ENCODE results near the gene MACROD2. TPM values are rescaled to one million over a fixed set of nuclear protein-coding genes. Genes with fewer than 3 reads are reported as not detected.

The MACROD2 gene
- total RNA-seq, 1 donor from 2014 or later = 2.4 TPM

DNA sequence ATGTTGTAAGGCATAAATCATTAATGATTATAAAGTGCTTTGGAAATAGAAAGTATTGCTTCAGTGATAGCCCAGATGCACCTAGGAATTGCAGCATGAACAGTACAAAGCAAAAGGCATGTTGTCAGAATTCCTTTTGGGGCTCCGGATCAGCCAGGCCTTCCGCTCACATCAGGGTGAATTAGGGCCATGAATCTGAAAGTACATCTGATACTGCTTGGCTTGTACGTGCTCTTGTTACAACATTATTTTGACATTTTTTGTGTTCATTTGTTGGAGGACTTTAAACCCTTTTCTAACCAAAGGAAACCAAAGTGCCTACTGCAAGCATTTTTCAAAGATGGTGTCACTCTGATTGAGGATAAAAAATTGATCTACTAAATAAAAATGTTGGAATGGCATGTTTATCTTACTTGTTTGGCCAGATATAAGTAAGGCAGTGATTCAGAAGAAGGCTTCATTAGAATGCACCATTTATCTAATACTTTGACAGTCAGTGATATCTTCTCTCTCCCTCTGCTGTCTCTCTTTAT lies 1347.7 kb downstream of the MACROD2 start:
- no peak for FAIRE-seq

GRCh38 chr20:15345287-15345686 lies 1350.0 kb downstream of the MACROD2 start:
- no peak overlapping the region for H3K4me3 ChIP-seq (ENCODE audit: insufficient read depth, low read depth, low read length)
- H3K79me2 ChIP-seq (ENCODE audit: insufficient read depth, low read length) = no peaks in the 10 kb centered on the region
- no peaks in the 10 kb centered on the region for H3K4me1 ChIP-seq (ENCODE audit: insufficient read depth, low read length)
- no peak for TF ChIP-seq EZH2 (IDR thresholded peaks at IDR 0.05; ENCODE audit: insufficient read depth, low read length)
- TF ChIP-seq, protein P1, sequence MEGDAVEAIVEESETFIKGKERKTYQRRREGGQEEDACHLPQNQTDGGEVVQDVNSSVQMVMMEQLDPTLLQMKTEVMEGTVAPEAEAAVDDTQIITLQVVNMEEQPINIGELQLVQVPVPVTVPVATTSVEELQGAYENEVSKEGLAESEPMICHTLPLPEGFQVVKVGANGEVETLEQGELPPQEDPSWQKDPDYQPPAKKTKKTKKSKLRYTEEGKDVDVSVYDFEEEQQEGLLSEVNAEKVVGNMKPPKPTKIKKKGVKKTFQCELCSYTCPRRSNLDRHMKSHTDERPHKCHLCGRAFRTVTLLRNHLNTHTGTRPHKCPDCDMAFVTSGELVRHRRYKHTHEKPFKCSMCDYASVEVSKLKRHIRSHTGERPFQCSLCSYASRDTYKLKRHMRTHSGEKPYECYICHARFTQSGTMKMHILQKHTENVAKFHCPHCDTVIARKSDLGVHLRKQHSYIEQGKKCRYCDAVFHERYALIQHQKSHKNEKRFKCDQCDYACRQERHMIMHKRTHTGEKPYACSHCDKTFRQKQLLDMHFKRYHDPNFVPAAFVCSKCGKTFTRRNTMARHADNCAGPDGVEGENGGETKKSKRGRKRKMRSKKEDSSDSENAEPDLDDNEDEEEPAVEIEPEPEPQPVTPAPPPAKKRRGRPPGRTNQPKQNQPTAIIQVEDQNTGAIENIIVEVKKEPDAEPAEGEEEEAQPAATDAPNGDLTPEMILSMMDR (IDR thresholded peaks at IDR 0.05; ENCODE audit: insufficient read depth, low read depth, low read length) = no peak
- FAIRE-seq (no peak), DNase-seq (ENCODE audit: low read depth) (no peak)
- no peaks in the 10 kb centered on the region for H3K27me3 ChIP-seq (ENCODE audit: insufficient read depth, low read length)
- H3K4me1 Mint-ChIP-seq (ENCODE audit: low read depth, unreplicated experiment) = no peaks in the 10 kb centered on the region
- no peaks in the 10 kb centered on the region for H3K9me3 ChIP-seq (ENCODE audit: insufficient read depth, low read depth, low read length)
- H3K9me3 Mint-ChIP-seq (ENCODE audit: unreplicated experiment) = no peaks in the 10 kb centered on the region
- no peaks in the 10 kb centered on the region for H3K36me3 Mint-ChIP-seq (ENCODE audit: low read depth, unreplicated experiment)
- H3K9ac ChIP-seq (ENCODE audit: low read length) = no peak overlapping the region
- H4K20me1 ChIP-seq (ENCODE audit: insufficient read depth, low read length) = no peaks in the 10 kb centered on the region
- H3K4me3 Mint-ChIP-seq (ENCODE audit: unreplicated experiment) = no peak overlapping the region
- H3K36me3 ChIP-seq (ENCODE audit: insufficient read depth, low read length) = no peaks in the 10 kb centered on the region
- no peaks in the 10 kb centered on the region for H3K27me3 Mint-ChIP-seq (ENCODE audit: low read depth, unreplicated experiment)
- no peak overlapping the region for H3K27ac Mint-ChIP-seq (ENCODE audit: unreplicated experiment)
- no peak overlapping the region for H3K4me2 ChIP-seq (ENCODE audit: low read length)
- no peak overlapping the region for H3K27ac ChIP-seq (ENCODE audit: low read depth, low read length)
- no peak overlapping the region for H2AFZ ChIP-seq (ENCODE audit: low read depth, low read length)

More for the DNA sequence above, 1347.7 kb downstream of the MACROD2 start:
- no peak for TF ChIP-seq EZH2 (IDR thresholded peaks at IDR 0.05; ENCODE audit: insufficient read depth, low read length)
- TF ChIP-seq, protein P1 (IDR thresholded peaks at IDR 0.05; ENCODE audit: insufficient read depth, low read depth, low read length) = no peak
- Histone ChIP-seq H2AFZ (ENCODE audit: low read depth, low read length) (no peak overlapping the region), H3K9me3 (ENCODE audit: insufficient read depth, low read depth, low read length) (no peaks in the 10 kb centered on the region), H3K36me3 (ENCODE audit: insufficient read depth, low read length) (no peaks in the 10 kb centered on the region), H3K4me1 (ENCODE audit: insufficient read depth, low read length) (no peaks in the 10 kb centered on the region), H3K27ac (ENCODE audit: low read depth, low read length) (no peak overlapping the region), H3K27me3 (ENCODE audit: insufficient read depth, low read length) (no peaks in the 10 kb centered on the region), H3K9ac (ENCODE audit: low read length) (no peak overlapping the region), H4K20me1 (ENCODE audit: insufficient read depth, low read length) (no peaks in the 10 kb centered on the region), H3K4me2 (ENCODE audit: low read length) (no peak overlapping the region), H3K79me2 (ENCODE audit: insufficient read depth, low read length) (no peaks in the 10 kb centered on the region), H3K4me3 (ENCODE audit: insufficient read depth, low read depth, low read length) (no peak overlapping the region)
- Mint-ChIP-seq H3K9me3 (ENCODE audit: unreplicated experiment) (no peaks in the 10 kb centered on the region), H3K4me1 (ENCODE audit: low read depth, unreplicated experiment) (no peaks in the 10 kb centered on the region), H3K4me3 (ENCODE audit: unreplicated experiment) (no peak overlapping the region), H3K27me3 (ENCODE audit: low read depth, unreplicated experiment) (no peaks in the 10 kb centered on the region), H3K27ac (ENCODE audit: unreplicated experiment) (no peak overlapping the region), H3K36me3 (ENCODE audit: low read depth, unreplicated experiment) (no peaks in the 10 kb centered on the region)
- no peak for DNase-seq (ENCODE audit: low read depth)

- Histone ChIP-seq H3K36me3 (ENCODE audit: insufficient read depth, low read length) (no peaks in the 10 kb centered on the region), H3K79me2 (ENCODE audit: insufficient read depth, low read length) (no peaks in the 10 kb centered on the region), H3K9me3 (ENCODE audit: insufficient read depth, low read depth, low read length) (no peaks in the 10 kb centered on the region), H3K27ac (ENCODE audit: low read depth, low read length) (no peak overlapping the region), H4K20me1 (ENCODE audit: insufficient read depth, low read length) (no peaks in the 10 kb centered on the region), H3K27me3 (ENCODE audit: insufficient read depth, low read length) (no peaks in the 10 kb centered on the region), H2AFZ (ENCODE audit: low read depth, low read length) (no peak overlapping the region), H3K9ac (ENCODE audit: low read length) (no peak overlapping the region), H3K4me1 (ENCODE audit: insufficient read depth, low read length) (no peaks in the 10 kb centered on the region), H3K4me2 (ENCODE audit: low read length) (no peak overlapping the region), H3K4me3 (ENCODE audit: insufficient read depth, low read depth, low read length) (no peak overlapping the region)
- no peaks in the 10 kb centered on the region for H3K27me3 Mint-ChIP-seq (ENCODE audit: low read depth, unreplicated experiment)
- H3K9me3 Mint-ChIP-seq (ENCODE audit: unreplicated experiment) = no peaks in the 10 kb centered on the region
- DNase-seq (ENCODE audit: low read depth) (no peak), FAIRE-seq (no peak)
- TF ChIP-seq, protein P1 (IDR thresholded peaks at IDR 0.05; ENCODE audit: insufficient read depth, low read depth, low read length) = no peak
- TF ChIP-seq EZH2 (IDR thresholded peaks at IDR 0.05; ENCODE audit: insufficient read depth, low read length) = no peak
- no peak overlapping the region for H3K27ac Mint-ChIP-seq (ENCODE audit: unreplicated experiment)
- H3K36me3 Mint-ChIP-seq (ENCODE audit: low read depth, unreplicated experiment) = no peaks in the 10 kb centered on the region
- no peaks in the 10 kb centered on the region for H3K4me1 Mint-ChIP-seq (ENCODE audit: low read depth, unreplicated experiment)
- H3K4me3 Mint-ChIP-seq (ENCODE audit: unreplicated experiment) = no peak overlapping the region
Measured at GRCh38 chr20:15346657-15347280, 1351.5 kb downstream of the MACROD2 start.
